ENCODE measurements around the gene TOMM7.
"Not testable (repeated sequence)": the region's sequence is repeated elsewhere in the genome, so short reads cannot be mapped to it uniquely, and the experiment has no call there.

The TOMM7 gene

GRCh38 chr7:22781230-22781711 is 41.4 kb downstream of the TOMM7 start:
- DNase-seq, result no peak

GRCh38 chr7:22779730-22780323 is 42.8 kb downstream of the TOMM7 start:
- DNase-seq, result not testable (repeated sequence)

GRCh38 chr7:22776964-22777363 is 45.7 kb downstream of the TOMM7 start:
- DNase-seq, result no peak

GRCh38 chr7:22772885-22773284 is 49.8 kb downstream of the TOMM7 start:
- no peak for DNase-seq

- no peak for DNase-seq
These were observed 50.8 kb downstream of the TOMM7 start for GRCh38 chr7:22771872-22772228.

GRCh38 chr7:22771194-22771871 is 51.3 kb downstream of the TOMM7 start:
- no peak for DNase-seq

GRCh38 chr7:22765609-22766008 is 57.0 kb downstream of the TOMM7 start:
- DNase-seq, result no peak
